Thoracic aorta (tissue), 2 donors: ENCODE data around the gene SPP2. TPM values are rescaled to one million over a fixed set of nuclear protein-coding genes. Genes with fewer than 3 reads are reported as not detected.

Experiments used
- ATAC-seq: fragments of 150-250 bp; one replicate; pipeline ENCODE4 v1.8.0; 2017; ENCODE audit warnings: low read depth; ENCODE audit not compliant: insufficient number of reproducible peaks, low FRiP score
- DNase-seq: peaks from one replicate; pipeline ENCODE4 v3.0.0-alpha.2; 2020; ENCODE audit warnings: low spot score
- H3K27ac ChIP-seq, 2 donors: fragments of 200-600 bp; sonication (generic); 1 replicate in 1 of 2; 2 replicates in 1 of 2; pipeline ENCODE4 v1.5.1; 2016; ENCODE audit warnings: mild to moderate bottlenecking in 2 of 2, moderate library complexity in 2 of 2
- H3K27me3 ChIP-seq: fragments of 200-600 bp; sonication (generic); replicated peaks from 2 replicates; pipeline ENCODE4 v1.6.0; 2016; ENCODE audit warnings: mild to moderate bottlenecking; ENCODE audit not compliant: insufficient read depth
- H3K36me3 ChIP-seq: fragments of 200-600 bp; sonication (generic); one replicate; pipeline ENCODE4 v1.5.1; 2016
- H3K4me1 ChIP-seq, 2 donors: fragments of 200-600 bp; sonication (generic); 1 replicate in 1 of 2; 2 replicates in 1 of 2; pipeline versions ENCODE4 v1.5.1 to v1.6.0; 2016; ENCODE audit warnings: low read depth in 2 of 2, mild to moderate bottlenecking in 1 of 2; ENCODE audit not compliant: control insufficient read depth in 1 of 2
- H3K4me3 ChIP-seq: fragments of 200-600 bp; sonication (generic); 2 replicates; pipeline ENCODE4 v1.5.1; 2016; ENCODE audit warnings: mild to moderate bottlenecking
- H3K9me3 ChIP-seq: fragments of 200-600 bp; sonication (generic); 2 replicates; pipeline ENCODE4 v1.5.1; 2016
- CTCF ChIP-seq: fragments of 200-600 bp; sonication (generic); IDR thresholded peaks from one replicate; pipeline ENCODE4 v1.5.1; 2019; ENCODE audit warnings: antibody characterized with exemption
- total RNA-seq, 2 donors: library from RNA; depleted of rRNA; stranded (reverse); fragments of >200 nt; gene quantifications; one replicate each; pipeline versions ENCODE4 v1.1.0 to v1.2.3, GENCODE V29; 2016

The SPP2 gene
- total RNA-seq, result not detected

DNA sequence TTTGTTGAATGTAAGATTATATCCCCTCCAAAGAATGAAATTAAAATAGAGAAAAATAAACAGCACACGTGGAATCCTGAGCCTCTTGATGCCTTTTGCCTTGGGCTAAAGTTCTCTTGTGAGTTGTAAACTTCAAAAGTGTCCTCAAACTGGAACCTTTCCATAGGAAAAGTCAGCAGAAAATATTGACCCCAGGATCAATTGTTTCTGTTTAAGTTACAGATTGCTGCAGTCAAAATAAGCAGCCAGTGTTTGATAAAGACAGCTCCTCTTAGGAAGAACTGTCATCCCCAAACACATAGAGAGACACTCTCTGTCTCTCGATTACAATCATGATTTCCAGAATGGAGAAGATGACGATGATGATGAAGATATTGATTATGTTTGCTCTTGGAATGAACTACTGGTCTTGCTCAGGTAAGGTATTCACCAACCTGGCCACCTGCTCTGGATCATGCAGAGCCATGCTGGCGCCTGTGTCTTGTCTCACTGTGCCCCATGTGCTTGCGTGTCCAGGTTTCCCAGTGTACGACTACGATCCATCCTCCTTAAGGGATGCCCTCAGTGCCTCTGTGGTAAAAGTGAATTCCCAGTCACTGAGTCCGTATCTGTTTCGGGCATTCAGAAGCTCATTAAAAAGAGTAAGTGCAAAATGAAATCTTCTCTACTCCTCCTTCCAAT lies at the start of gene SPP2:
TSS of gene SPP2 (plus strand) at position 248 of the 681 bp plus-strand sequence. CDS start at position 333, 85 bp downstream.
- Histone ChIP-seq H3K27me3 (no peaks in the 10 kb centered on the region), H3K27ac (no peak within 1 kb of the TSS), H3K4me3 (no peak within 1 kb of the TSS), H3K36me3 (no peaks in the 10 kb centered on the region), H3K9me3 (no peaks in the 10 kb centered on the region), H3K4me1 (no peaks in the 10 kb centered on the region)
- no peak for TF ChIP-seq CTCF
- ATAC-seq (no peak), DNase-seq (no peak)

DNA sequence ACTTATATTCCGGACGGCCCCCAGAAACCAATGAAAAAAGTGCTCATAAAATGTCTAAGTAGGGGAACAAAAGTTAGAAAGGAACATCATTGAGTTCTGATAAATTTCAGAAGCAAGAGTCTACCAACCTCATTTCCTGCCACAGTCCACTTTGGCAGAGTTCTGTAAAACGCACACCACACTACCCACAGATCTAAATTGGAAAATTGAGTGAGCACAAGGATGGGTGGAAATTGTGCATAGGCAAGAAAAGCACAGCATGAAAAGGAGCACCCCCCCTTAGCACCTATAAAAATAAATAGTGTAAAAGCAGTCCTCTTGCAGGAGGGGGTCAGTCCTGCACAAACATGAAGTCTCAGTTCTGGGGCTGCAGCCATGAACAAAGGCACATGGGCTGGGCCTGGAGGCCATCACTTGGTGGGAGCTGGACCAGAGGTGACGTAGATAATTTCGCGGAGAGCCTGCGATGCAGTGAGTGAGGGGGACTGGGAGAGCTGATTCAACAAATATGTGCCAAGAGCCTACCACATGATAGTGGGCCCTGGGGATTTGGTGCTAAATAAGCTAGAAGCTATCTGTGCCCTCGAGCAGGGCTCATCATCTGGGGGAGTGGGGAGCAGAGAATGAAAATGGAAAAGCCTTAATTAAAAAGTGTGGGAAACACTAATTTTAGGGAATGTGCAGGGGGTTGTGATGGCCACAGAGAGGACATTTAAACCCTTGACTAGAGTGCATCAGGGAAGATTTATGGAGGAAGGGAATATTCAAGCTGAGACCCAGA lies 48.9 kb upstream of the SPP2 start:
- TF ChIP-seq CTCF, result no peak
- DNase-seq, result no peak
- Histone ChIP-seq H3K27ac (no peak overlapping the region), H3K36me3 (no peaks in the 10 kb centered on the region), H3K4me1 (no peaks in the 10 kb centered on the region), H3K9me3 (no peaks in the 10 kb centered on the region), H3K27me3 (no peaks in the 10 kb centered on the region), H3K4me3 (no peak overlapping the region)
- ATAC-seq, result no peak

GRCh38 chr2:234002281-234002680 lies 48.2 kb upstream of the SPP2 start:
- H3K27me3 ChIP-seq, result no peaks in the 10 kb centered on the region
- TF ChIP-seq CTCF, result no peak
- no peaks in the 10 kb centered on the region for H3K36me3 ChIP-seq
- H3K27ac ChIP-seq, result no peak overlapping the region
- H3K4me3 ChIP-seq, result no peak overlapping the region
- DNase-seq (no peak), ATAC-seq (no peak)
- H3K9me3 ChIP-seq, result no peaks in the 10 kb centered on the region
- no peaks in the 10 kb centered on the region for H3K4me1 ChIP-seq

GRCh38 chr2:234003972-234004617 lies 46.4 kb upstream of the SPP2 start:
- H3K27me3 ChIP-seq, result no peaks in the 10 kb centered on the region
- DNase-seq (no peak), ATAC-seq (no peak)
- no peak for TF ChIP-seq CTCF
- H3K9me3 ChIP-seq, result no peaks in the 10 kb centered on the region
- H3K27ac ChIP-seq, result no peak overlapping the region
- H3K4me1 ChIP-seq, result no peaks in the 10 kb centered on the region
- no peak overlapping the region for H3K4me3 ChIP-seq
- no peaks in the 10 kb centered on the region for H3K36me3 ChIP-seq

DNA sequence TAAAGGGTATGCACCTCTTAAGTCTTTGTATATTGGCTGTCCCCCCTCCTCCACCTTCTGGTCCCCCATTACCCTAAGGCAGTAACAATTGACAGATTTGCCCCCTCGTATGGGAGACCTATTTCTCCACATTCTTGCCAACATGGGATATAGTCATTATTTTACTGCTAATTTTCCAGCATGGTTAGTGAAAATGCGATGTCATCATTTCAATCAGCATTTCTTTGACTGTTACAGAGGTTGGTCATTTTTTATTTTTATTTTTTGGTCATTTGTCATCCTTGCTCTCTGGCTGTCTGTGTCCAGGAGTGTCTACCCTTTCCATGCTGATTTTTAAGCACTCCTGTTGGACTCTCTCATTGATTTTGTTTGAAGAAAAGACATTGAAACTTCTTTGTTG lies 45.4 kb upstream of the SPP2 start:
- no peak for TF ChIP-seq CTCF
- Histone ChIP-seq H3K27me3 (no peaks in the 10 kb centered on the region), H3K4me1 (no peaks in the 10 kb centered on the region), H3K36me3 (no peaks in the 10 kb centered on the region), H3K9me3 (no peaks in the 10 kb centered on the region), H3K27ac (no peak overlapping the region), H3K4me3 (no peak overlapping the region)
- ATAC-seq (no peak), DNase-seq (no peak)
